ENCODE results near the gene PCTP.

- TF ChIP-seq SAP30 (IDR thresholded peaks at IDR 0.05; ENCODE audit: borderline replicate concordance, insufficient read depth, low read depth, low read length, poor library complexity, severe bottlenecking) (no peak), PTBP1 (IDR thresholded peaks at IDR 0.05; ENCODE audit: low read depth, low read length) (no peak), TOE1 (IDR thresholded peaks at IDR 0.05; ENCODE audit: borderline replicate concordance) (no peak), TOE1 (CRISPR knock-in tag; IDR thresholded peaks at IDR 0.05; ENCODE audit: borderline replicate concordance, low read depth) (no peak), RAD21 (CRISPR knock-in tag; conservative IDR thresholded peaks at IDR 0.05 in 1 of 2, IDR thresholded peaks at IDR 0.05 in 1 of 2) (no peak), ARHGAP35 (IDR thresholded peaks at IDR 0.05; ENCODE audit: partially characterized antibody) (no peak), SMC3 (conservative IDR thresholded peaks at IDR 0.05; ENCODE audit: insufficient read depth, low read depth, low read length) (no peak), DIDO1 (tag; IDR thresholded peaks at IDR 0.05; ENCODE audit: low read depth) (no peak), BACH1 (tag; IDR thresholded peaks at IDR 0.05) (no peak)
- TF ChIP-seq, protein P1, sequence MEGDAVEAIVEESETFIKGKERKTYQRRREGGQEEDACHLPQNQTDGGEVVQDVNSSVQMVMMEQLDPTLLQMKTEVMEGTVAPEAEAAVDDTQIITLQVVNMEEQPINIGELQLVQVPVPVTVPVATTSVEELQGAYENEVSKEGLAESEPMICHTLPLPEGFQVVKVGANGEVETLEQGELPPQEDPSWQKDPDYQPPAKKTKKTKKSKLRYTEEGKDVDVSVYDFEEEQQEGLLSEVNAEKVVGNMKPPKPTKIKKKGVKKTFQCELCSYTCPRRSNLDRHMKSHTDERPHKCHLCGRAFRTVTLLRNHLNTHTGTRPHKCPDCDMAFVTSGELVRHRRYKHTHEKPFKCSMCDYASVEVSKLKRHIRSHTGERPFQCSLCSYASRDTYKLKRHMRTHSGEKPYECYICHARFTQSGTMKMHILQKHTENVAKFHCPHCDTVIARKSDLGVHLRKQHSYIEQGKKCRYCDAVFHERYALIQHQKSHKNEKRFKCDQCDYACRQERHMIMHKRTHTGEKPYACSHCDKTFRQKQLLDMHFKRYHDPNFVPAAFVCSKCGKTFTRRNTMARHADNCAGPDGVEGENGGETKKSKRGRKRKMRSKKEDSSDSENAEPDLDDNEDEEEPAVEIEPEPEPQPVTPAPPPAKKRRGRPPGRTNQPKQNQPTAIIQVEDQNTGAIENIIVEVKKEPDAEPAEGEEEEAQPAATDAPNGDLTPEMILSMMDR (IDR thresholded peaks at IDR 0.05 in 2 of 3, conservative IDR thresholded peaks at IDR 0.05 in 1 of 3; ENCODE audit: insufficient read depth in 2 of 3, low read depth in 1 of 3, low read length in 3 of 3) = no peak
Observed at GRCh38 chr17:55730808-55731207, 20.0 kb upstream of the PCTP start.
